Measurements from ENCODE around the gene FRS3. TPM values are rescaled to one million over a fixed set of nuclear protein-coding genes. Genes with fewer than 3 reads are reported as not detected.
A peak's percentile ranks its signal among the peaks of the same experiment; 100 is the strongest.

FRS3 gene
- total and polyA plus RNA-seq, 2 of the 13 experiments (the other 11 are each of a cell fraction or from before 2014, with no cell fraction given) = 3.0 to 7.4 TPM

DNA sequence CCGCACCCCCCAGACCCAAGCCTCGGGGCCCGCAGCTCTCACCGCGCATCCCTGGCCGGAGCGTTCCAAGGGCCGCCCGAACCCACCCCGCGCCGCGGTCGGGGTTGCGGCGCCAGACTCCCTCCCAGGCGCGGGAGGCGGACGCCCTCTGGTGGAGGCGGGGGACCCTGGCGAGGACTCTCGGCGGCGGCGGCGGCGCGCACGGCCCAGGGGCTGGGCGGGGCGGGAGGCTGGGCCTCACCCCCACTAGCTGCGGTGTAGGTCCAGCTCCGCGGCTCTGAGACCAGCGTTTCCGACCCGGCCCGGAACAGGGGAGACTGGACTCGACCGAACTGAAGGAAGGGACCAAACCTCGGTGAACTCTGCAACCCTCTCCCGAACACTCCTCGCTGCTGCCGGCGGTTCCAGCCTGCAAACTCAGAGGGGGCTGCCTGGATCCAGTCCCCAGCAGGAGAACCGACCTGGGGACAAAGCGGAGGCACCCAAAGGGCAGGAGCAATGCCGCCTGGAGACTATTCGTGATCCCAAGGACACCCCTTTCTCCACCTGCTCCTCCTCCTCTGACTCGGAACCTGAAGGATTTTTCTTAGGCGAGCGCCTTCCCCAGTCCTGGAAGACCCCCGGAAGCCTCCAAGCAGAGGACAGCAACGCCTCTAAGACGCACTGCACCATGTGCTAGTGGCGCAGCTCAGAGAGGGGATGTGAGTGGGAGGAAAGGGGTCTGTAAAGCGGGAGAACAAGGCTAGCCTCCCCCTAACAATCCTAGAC is 6.9 kb upstream of the FRS3 start (continued):
- TF ChIP-seq TEF (CRISPR knock-in tag; IDR thresholded peaks at IDR 0.05) (no peak), ZNF839 (CRISPR knock-in tag; IDR thresholded peaks at IDR 0.05; ENCODE audit: borderline replicate concordance) (0 out of 2 replicates have a peak, but pooled peaks have one; percentile 15), ZFAT (CRISPR knock-in tag; conservative IDR thresholded peaks at IDR 0.05) (no peak), HOXA7 (CRISPR knock-in tag; IDR thresholded peaks at IDR 0.05) (no peak), ERF (CRISPR knock-in tag; IDR thresholded peaks at IDR 0.05) (peak; percentile 80), MBNL3 (CRISPR knock-in tag; conservative IDR thresholded peaks at IDR 0.05) (no peak), FOXK1 (CRISPR knock-in tag; IDR thresholded peaks at IDR 0.05; ENCODE audit: borderline replicate concordance, low read depth) (no peak; the same call in 1 of the 2 replicates), HOXA3 (CRISPR knock-in tag; IDR thresholded peaks at IDR 0.05) (peak; percentile 86), ZFP82 (CRISPR knock-in tag; IDR thresholded peaks at IDR 0.05; ENCODE audit: borderline replicate concordance) (peak; percentile 85; the same call in 1 of the 2 replicates), ZBTB14 (CRISPR knock-in tag; IDR thresholded peaks at IDR 0.05) (peak; percentile 94), JDP2 (CRISPR knock-in tag; IDR thresholded peaks at IDR 0.05; ENCODE audit: borderline replicate concordance) (no peak), GTF3A (CRISPR knock-in tag; conservative IDR thresholded peaks at IDR 0.05) (peak; percentile 61; the same call in 1 of the 2 replicates), ZNF558 (CRISPR knock-in tag; IDR thresholded peaks at IDR 0.05; ENCODE audit: borderline replicate concordance) (0 out of 2 replicates have a peak, but pooled peaks have one; percentile 66), SP1 (IDR thresholded peaks at IDR 0.05) (no peak), SP1 (CRISPR knock-in tag; IDR thresholded peaks at IDR 0.05) (peak; percentile 61), SMARCC2 (IDR thresholded peaks at IDR 0.05) (no peak), MAFF (IDR thresholded peaks at IDR 0.05; ENCODE audit: low read depth, low read length) (no peak), RARA (CRISPR knock-in tag; IDR thresholded peaks at IDR 0.05) (peak; percentile 19; the same call in 1 of the 2 replicates), ZNF260 (CRISPR knock-in tag; IDR thresholded peaks at IDR 0.05; ENCODE audit: borderline replicate concordance, low read depth) (0 out of 2 replicates have a peak, but pooled peaks have one; percentile 90), MAFG (CRISPR knock-in tag; IDR thresholded peaks at IDR 0.05) (no peak), ZNF431 (CRISPR knock-in tag; IDR thresholded peaks at IDR 0.05; ENCODE audit: borderline replicate concordance, low read depth) (peak; percentile 43; the same call in 1 of the 2 replicates)
- TF ChIP-seq, protein P1, sequence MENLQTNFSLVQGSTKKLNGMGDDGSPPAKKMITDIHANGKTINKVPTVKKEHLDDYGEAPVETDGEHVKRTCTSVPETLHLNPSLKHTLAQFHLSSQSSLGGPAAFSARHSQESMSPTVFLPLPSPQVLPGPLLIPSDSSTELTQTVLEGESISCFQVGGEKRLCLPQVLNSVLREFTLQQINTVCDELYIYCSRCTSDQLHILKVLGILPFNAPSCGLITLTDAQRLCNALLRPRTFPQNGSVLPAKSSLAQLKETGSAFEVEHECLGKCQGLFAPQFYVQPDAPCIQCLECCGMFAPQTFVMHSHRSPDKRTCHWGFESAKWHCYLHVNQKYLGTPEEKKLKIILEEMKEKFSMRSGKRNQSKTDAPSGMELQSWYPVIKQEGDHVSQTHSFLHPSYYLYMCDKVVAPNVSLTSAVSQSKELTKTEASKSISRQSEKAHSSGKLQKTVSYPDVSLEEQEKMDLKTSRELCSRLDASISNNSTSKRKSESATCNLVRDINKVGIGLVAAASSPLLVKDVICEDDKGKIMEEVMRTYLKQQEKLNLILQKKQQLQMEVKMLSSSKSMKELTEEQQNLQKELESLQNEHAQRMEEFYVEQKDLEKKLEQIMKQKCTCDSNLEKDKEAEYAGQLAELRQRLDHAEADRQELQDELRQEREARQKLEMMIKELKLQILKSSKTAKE (CRISPR knock-in tag; IDR thresholded peaks at IDR 0.05; ENCODE audit: borderline replicate concordance) = 0 out of 2 replicates have a peak, but pooled peaks have one; percentile 18
- TF ChIP-seq, protein P2, sequence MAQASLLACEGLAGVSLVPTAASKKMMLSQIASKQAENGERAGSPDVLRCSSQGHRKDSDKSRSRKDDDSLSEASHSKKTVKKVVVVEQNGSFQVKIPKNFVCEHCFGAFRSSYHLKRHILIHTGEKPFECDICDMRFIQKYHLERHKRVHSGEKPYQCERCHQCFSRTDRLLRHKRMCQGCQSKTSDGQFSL (CRISPR knock-in tag; IDR thresholded peaks at IDR 0.05) = peak; percentile 81; the same call in 1 of the 2 replicates
- TF ChIP-seq, protein P3, sequence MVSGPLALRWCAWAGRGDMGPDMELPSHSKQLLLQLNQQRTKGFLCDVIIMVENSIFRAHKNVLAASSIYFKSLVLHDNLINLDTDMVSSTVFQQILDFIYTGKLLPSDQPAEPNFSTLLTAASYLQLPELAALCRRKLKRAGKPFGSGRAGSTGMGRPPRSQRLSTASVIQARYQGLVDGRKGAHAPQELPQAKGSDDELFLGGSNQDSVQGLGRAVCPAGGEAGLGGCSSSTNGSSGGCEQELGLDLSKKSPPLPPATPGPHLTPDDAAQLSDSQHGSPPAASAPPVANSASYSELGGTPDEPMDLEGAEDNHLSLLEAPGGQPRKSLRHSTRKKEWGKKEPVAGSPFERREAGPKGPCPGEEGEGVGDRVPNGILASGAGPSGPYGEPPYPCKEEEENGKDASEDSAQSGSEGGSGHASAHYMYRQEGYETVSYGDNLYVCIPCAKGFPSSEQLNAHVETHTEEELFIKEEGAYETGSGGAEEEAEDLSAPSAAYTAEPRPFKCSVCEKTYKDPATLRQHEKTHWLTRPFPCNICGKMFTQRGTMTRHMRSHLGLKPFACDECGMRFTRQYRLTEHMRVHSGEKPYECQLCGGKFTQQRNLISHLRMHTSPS (CRISPR knock-in tag; IDR thresholded peaks at IDR 0.05; ENCODE audit: low read depth) = no peak
